GM19438 (cell line): ENCODE results near the gene EDRF1.
"Not testable (repeated sequence)": the region's sequence is repeated elsewhere in the genome, so short reads cannot be mapped to it uniquely, and the experiment has no call there.

Source experiments
- ATAC-seq: cut with Tn5 transposase; IDR thresholded peaks from one replicate; pipeline ENCODE4 v1.9.1; 2021; ENCODE audit warnings: low read depth; ENCODE audit not compliant: unreplicated experiment

EDRF1 gene, protein sequence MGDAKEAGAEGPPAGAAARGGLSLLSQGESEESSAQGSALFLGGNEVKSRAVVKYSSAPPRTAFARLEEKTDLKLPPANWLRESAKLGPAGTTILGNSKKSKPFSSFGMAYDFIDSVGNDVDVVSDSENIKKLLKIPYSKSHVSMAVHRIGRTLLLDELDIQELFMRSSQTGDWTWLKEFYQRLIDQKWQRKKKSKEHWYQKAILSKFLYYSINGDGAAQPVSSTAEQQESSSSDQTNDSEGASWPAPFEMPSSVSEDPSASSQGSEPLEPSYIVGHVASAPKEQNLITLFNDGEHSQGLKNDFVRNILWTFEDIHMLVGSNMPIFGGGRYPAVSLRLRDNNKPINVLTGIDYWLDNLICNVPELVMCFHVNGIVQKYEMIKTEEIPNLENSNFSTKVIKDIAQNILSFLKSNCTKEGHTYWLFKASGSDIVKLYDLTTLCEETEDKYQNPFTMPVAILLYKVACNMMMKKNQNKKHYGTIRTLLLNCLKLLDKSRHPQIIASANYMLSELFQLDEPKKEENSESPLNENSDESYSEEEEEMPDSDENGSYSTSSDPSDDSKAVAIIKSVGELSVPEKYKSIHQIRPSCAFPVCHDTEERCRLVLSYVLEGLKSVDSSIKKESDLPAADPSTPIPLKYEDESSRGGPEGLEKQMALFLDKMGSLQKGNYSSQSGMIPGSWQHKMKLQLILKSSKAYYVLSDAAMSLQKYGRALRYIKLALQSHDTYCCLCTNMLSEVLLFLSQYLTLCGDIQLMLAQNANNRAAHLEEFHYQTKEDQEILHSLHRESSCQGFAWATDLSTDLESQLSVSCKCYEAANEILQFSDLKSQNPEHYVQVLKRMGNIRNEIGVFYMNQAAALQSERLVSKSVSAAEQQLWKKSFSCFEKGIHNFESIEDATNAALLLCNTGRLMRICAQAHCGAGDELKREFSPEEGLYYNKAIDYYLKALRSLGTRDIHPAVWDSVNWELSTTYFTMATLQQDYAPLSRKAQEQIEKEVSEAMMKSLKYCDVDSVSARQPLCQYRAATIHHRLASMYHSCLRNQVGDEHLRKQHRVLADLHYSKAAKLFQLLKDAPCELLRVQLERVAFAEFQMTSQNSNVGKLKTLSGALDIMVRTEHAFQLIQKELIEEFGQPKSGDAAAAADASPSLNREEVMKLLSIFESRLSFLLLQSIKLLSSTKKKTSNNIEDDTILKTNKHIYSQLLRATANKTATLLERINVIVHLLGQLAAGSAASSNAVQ

DNA sequence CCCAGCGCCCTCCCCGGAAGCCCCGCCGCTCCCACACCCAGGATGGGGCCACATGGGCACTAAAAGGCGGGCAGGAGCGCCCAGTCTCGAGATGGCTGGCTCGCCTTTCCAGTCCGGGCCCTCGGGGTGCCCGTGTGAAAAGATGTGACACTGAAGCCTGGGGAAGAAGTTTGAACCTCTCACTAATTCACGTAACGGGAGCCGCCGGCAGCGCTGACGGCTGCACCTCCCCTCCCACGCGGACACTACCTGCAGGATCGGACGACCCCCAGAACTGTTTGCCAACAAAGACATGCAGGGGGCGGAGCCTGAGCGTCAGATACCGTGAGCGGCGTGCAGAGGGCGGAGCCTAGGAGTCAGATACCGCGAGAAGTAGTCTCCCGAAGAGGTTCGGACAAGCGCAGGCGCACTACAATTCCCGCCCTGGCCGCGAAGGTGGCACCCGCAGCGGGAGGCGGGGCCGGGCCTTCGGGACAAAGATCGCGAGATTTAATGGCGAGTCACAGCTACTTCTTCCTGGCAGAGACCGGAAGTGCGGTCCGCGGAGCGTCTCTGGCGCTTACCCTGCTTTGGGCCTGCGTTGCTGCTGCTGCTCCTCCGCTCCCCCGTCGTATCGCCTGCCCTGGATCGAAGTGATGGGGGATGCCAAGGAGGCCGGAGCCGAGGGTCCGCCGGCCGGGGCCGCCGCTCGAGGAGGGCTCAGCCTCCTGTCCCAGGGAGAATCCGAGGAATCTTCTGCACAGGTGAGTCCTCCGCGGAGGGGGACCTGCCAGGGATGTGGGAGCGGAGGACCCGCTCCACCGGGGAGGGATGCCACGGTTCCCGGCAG is at the start of gene EDRF1:
EDRF1 (plus strand) TSS at position 537 of the 829 bp plus-strand sequence; CDS start at position 636, 99 bp downstream.
- ATAC-seq: peak; percentile 86

DNA sequence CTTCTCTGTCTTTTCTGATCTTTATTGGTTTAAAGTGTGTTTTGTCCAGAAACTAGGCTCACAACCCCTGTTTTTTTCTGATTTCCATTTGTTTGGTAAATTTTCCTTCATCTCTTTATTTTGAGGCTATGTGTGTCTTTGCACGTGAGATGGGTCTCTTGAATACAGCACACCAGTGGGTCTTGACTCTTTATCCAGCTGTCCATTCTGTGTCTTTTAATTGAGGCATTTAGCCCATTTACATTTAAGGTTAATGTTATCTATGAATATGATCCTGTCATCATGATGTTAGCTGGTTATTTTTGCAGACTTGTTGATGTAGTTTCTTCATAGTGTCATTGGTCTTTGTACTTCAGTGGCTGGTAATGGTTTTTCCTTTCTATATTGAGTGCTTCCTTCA is 46.6 kb upstream of the EDRF1 start:
- ATAC-seq: no peak

DNA sequence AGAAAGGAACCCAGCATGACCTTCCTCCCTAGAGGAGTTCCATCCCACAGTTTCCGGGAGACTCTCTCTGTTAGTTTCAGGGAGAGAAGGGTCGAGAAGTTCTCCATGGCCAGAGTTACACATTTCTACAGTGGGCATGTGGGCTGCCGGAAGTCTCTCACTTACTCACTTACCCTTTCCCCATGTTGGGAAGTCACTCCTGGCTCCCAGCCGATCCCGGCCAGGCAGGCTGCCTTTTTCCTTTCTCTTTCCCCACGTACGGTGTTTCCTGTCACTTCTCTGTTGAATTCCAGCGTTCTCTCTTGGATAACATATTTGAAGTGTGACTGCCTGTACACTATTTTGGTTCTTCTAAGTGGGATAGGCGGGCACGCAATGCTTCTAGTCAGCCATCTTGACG is 40.1 kb upstream of the EDRF1 start:
- ATAC-seq: no peak

DNA sequence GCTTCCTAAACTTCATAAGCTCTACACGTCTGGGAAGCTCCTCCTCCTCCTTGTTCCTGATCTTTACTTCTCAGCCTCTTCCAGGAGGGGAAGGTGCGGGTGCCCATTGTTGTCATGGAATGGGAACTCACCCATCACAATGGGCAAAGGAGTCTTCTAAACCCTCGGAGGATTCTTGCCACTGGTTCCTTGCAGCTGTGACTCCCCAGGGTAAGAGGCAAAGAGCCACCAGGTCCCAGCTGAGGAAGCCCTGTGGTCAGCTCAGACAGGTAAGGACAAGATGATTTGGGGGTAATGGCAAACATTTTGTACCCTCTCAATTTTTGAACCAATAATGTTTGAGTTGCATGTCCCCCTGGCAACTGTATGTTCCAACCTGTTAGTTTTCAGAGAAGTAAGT is 36.4 kb upstream of the EDRF1 start, which contains the start of gene TEX36:
TEX36 (minus strand) TSS at position 101 of the 400 bp plus-strand sequence. CDS start 174 bp downstream, outside the sequence.
- ATAC-seq: no peak

DNA sequence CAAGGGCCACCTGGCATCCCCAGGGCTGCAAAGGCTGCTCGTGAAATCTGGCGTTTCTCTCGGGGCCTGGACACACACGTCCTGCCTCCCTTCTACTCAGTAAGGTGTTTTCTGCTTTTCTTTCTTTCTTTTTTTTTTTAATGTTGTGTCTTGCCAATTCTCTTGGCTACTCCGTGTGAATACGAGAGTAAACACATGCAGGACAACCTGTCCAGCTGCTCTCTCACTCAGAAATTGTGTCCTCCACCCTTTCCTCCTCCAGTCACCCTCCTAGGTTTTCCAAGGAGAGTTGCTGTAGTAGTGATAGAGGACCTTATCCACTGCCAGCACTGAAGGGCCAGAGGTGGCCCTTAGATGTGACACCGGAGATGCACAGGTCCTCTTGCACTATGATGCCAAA is 35.7 kb upstream of the EDRF1 start:
- no peak for ATAC-seq

DNA sequence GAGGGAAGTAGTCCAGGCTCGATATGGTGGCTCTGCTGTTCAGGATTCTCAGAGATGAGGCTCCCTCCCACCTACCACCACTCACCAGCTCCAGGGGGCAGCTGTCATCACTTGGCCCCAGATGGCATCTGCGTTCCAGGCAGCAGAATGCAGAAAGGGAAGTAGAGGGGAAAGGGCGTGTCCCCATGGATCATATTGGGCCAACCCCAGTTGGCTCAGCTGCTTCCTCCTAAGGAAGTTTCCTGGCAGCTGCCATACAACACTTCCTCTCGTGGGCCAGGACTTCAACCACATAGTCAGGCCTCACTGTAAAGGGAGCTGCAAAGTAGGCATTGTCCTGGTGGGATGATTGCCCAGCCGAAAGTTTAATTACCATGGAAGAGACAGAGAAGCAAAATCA is 34.9 kb upstream of the EDRF1 start:
- no peak for ATAC-seq

DNA sequence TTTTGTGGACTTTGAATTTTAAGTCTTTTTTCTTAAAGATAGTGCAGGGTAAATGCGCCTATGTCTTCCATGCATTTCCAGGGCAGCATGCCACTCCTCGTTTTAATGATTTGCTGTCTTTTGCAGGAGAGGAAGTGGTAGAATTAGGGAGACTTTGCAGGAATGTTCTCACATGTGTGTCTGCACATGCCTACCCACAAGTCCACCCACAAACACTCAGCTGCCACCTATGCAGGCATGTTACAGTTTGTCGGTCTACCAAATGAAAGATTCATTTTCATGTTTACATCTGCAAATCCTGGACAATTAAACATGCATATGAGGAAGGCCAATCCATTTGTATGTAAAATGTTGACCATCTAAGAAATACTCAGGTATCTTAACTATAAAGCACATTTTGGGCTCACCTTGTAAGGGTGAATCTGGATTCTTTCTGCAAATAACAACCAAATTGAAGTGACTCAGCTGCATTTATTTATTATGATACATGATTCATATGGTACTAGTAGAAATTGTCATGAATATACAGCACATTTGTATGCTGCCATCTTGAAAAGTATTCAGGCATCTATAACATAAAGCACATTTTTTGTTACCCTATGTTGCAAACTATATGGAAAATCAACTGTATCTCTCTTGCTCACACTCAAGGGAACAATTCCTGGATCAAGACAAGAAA is 31.9 kb upstream of the EDRF1 start:
- ATAC-seq: no peak

DNA sequence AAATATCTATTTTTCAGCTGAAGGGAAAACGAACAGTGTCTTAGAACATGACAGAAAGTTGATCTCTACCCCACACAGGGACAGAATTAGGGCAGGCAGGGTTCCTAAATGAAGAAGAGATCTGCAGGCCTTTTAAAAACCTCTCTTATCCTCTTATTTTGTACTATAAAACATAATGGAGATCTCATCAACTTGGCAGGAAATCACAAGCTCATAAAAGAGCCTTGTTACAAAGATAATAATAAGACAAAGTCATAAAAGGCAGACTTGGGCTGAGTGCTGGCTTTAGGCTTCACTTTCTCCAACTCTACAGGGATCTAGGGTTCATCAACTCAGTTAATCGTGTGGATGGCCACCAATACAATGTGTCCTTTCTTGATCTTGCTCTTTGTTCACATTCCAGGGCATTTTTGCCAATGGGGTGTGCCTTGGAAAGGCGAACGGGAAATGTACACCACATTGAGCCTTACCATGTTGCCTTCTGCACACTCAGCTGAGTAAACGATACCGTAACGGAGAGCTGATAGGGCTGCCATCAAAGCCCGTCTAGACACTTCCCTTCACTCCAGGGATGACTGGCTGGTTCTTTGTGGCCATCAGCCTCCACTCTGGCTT is 29.4 kb upstream of the EDRF1 start:
- no peak for ATAC-seq

DNA sequence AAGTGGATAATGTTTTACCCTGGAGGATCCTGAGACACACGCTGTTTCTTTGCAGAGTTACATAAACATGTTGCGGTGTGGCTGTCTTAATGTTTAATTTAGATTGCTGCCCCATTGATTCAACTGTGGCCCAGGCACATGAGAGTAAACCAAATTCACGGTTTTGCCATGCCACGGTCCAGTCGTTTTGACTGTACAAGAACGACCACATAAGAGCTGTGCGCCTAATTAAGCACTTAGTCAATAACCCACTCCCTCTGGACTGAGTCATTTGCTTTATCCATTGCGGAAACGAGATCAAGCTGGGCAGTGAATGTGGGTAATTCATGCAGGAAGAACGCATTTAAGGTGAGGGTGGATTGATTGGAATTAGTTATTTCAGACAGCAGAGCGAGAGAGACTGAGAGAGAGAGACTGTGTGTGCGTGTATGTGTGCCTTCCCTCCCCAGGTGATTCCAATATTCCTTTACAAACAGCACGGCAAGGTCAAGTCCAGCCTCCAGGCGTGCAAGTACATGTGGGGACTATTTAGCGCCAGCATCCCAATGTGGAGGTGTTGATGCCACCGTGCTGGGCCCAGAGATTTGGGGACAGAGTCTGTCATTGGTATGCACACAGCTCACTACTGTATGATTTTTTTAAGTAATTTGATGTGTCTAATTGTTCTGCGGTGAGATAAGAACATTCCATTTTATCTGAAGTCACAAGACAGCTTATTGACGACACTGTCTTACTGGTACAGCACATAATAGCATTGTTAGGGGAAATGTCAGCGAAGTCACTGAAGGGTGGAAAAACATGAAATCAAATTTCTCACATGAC is 28.1 kb upstream of the EDRF1 start:
- ATAC-seq: no peak

DNA sequence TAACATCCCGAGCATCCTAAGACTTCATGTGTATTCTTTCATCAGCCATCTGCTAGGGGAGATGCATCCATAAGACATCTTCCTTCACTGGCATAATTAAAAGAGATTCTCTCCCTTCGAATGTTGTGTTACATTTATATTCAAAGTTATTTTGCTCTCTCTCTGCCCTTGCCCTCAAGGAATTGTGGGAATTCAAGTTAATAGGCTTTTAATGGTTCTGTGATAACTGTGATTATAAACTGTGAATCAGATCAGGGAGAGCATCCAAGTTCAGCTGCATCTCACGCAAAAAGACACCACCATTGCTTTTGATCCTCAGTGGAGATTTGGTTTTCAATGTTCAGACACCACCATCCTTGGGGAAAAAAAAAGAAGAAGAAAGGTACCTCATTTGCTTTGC is 27.3 kb upstream of the EDRF1 start:
- no peak for ATAC-seq

DNA sequence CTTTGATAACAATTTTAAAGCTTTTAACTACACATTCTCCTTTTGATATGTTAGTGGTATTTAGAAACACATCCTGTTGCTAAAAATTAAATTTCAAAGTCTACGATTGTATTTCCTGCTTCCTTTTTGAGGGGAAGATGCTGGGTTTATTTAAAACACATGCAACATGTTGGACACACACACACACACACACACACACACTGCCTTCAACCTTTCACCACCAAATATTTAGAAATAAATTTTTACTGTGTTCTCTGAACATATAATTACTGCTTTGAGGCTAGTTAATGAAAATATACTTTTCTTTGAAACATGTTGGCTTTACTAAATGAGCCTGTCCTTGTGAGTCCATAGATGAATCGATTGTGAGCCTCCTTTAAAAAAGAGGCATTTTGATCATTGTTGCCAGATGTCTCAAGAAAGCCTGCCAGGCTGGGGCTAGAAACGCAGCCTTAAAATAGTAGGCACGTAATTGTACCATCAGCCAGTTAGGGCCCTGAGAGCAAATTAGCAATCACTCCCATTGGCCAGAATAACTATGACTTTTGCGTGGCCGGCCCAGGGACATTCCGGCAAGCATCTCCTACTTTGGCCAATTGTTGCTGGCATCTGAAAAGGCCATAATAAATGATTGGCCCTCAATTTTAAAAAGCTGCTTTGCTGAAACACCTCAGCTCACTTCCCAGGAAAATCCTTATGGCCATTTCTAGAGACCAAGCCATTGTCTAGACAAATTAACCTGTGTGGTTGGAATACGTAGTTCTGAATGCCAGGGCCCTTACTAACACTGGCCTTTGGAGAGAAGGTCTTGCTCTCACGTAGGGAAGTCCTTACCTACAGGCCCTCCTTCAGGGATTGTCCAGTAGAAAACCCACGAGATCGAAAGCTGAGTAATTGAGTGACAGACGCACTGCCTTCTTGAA is 26.6 kb upstream of the EDRF1 start:
- no peak for ATAC-seq

DNA sequence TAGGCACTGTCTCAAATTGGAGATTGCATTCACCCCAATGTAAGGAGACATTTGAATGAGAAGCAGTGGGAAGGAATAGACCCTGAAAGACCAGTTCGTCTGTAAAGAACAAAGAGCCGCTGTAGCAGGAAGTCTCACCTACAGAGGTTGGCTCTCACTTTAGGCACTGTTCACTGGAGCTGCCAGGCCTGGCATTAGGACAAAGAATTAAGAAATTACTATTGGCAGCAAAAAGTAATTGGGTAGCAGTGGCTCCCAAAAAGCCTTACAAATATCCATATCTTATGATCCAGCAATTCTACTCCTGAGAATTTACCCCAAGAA is 26.0 kb upstream of the EDRF1 start:
- no peak for ATAC-seq

DNA sequence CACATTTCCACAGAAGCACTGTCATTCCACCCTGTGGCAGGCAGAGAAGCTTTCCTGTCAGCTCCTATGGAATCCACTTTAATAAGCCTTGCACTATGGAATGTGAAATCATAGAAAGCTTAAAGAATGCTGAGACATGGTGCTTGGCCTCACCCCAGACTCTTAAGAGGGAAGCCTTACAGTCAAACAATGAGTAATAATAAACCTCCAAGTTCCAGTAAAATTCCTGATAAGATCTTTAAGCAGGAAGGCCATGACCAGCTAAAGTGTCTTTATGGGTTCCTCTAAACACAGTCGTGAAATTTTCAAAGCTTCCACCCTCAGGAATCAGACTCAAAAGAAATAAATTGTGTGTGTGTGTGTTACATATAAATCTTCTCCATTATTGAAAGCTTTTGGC is 24.6 kb upstream of the EDRF1 start:
- no peak for ATAC-seq

DNA sequence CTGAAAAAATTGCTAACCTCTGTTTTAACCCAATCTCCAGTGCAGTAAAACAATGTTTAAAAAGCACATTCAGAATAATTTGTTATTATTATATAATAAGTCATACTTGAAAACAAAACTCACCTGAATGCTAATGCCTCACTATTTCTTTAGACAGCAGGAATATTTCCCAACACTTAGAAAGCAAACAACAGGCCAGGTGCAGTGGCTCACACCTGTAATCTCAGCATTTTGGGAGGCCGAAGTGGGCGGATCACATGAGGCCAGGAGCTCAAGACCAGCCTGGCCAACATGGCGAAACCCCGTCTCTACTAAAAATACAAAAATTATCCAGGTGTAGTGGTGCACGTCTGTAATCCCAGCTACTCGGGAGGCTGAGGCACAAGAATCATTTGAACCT is 22.6 kb upstream of the EDRF1 start:
- not testable (repeated sequence) for ATAC-seq

DNA sequence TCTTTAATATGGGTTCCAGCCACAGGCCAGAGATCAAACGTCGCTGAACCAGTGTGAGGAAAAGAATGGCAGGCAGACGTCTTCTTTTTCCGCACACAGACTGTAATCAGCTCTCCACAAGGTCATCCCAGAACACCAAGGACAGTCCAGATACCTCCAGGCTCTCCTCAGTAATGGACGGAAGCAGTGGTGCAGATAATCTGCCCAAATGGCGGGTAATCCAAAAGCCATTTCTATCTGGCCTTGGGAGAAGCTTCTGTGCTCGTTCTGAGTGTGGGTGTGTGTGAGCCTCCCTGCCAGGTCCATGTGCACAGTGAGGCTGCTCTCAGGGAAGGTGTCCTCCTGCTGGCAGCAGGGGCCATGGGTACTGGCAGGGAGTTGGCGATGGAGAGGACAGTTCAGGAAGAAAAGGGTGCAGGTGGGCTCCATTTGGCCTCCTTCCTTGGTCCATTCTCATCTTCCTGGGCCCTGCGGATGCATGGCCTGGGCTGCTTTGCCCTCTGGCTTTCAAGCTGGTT is 21.0 kb upstream of the EDRF1 start:
- ATAC-seq: no peak

DNA sequence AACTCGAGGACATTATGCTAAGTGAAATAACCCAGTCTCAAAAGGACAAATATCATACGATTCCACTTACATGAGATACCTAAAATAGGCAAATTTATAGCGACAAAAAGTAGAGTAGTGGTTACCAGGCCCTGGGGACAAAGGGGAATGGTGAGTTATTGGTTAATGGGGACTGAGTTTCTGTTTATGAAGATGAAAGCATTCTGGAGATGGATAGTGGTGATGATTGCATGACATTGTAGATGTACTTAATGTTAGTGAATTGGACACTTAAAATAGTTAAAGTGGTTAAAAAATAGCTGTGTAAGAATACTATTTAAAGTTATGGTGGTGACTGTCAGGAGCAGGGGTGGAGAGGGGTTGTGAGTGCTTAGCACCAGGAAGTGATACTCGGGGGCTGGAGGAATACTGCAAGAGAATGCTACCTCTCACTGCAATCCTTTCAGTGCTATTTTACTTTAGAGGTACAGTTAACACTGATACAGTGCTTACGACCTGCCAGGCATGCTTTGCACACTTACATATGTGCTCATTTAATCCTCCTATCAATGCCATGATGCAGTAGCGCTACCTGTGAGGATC is 19.9 kb upstream of the EDRF1 start:
- ATAC-seq: no peak
